Purkinje cell (primary cell): Measurements from ENCODE around the gene HPGD. TPM values are rescaled to one million over a fixed set of nuclear protein-coding genes. Genes with fewer than 3 reads are reported as not detected.

Experiments used
- polyA plus RNA-seq: library from polyadenylated mRNA; unstranded; fragments of >200 nt; fragmentation: Nextera tagmentation; gene quantifications from 2 replicates; pipeline ENCODE4 v1.2.1, GENCODE V29; 2014

HPGD gene
- polyA plus RNA-seq: 0.28 and 1.7 TPM in 2 replicates

GRCh38 chr4:174522183-174523024 is at the start of gene HPGD:
HPGD (minus strand) TSS chr4:174522488; CDS start chr4:174522451, 37 bp downstream.

Other genes starting within 250 kb of the HPGD start
- gene FBXO8, start 238.8 kb downstream of the HPGD start, polyA plus RNA-seq: 20.7 and 27.3 TPM in 2 replicates
- gene CEP44, start 238.6 kb downstream of the HPGD start, polyA plus RNA-seq: 10.0 and 21.4 TPM in 2 replicates